TTC549 (cell line): ENCODE measurements around the gene MBP.

Experiments used
- FAIRE-seq: peaks from 2 replicates; lab custom pipeline; 2012; peaks lifted over from hg19 to GRCh38; lab: Jason Lieb, UNC

The MBP gene

GRCh38 chr18:77100751-77101355 is 31.7 kb downstream of the MBP start:
- FAIRE-seq = no peak

GRCh38 chr18:77099485-77100370 is 32.9 kb downstream of the MBP start:
- FAIRE-seq = no peak

- no peak for FAIRE-seq
Measured at GRCh38 chr18:77098538-77099174, 33.9 kb downstream of the MBP start.

GRCh38 chr18:77098029-77098428 is 34.6 kb downstream of the MBP start:
- no peak for FAIRE-seq

- no peak for FAIRE-seq
Measured at GRCh38 chr18:77096936-77097886, 35.4 kb downstream of the MBP start.

GRCh38 chr18:77095391-77096371 is 36.9 kb downstream of the MBP start:
- no peak for FAIRE-seq

GRCh38 chr18:77093586-77093985 is 39.0 kb downstream of the MBP start:
- FAIRE-seq = no peak

- no peak for FAIRE-seq
Measured at GRCh38 chr18:77093067-77093430, 39.5 kb downstream of the MBP start.

GRCh38 chr18:77092104-77093066 is 40.2 kb downstream of the MBP start:
- FAIRE-seq = no peak

GRCh38 chr18:77091366-77091765 is 41.2 kb downstream of the MBP start:
- no peak for FAIRE-seq

GRCh38 chr18:77090546-77091174 is 41.9 kb downstream of the MBP start:
- no peak for FAIRE-seq

GRCh38 chr18:77089723-77090285 is 42.8 kb downstream of the MBP start:
- FAIRE-seq = no peak

GRCh38 chr18:77088963-77089722 is 43.4 kb downstream of the MBP start:
- no peak for FAIRE-seq

- no peak for FAIRE-seq
Measured at GRCh38 chr18:77087393-77088141, 45.0 kb downstream of the MBP start.

GRCh38 chr18:77086656-77087392 is 45.8 kb downstream of the MBP start:
- FAIRE-seq = no peak

GRCh38 chr18:77086034-77086433 is 46.5 kb downstream of the MBP start:
- FAIRE-seq = no peak

- no peak for FAIRE-seq
Measured at GRCh38 chr18:77084688-77085035, 47.9 kb downstream of the MBP start.
